SK-N-SH (cell line): ENCODE measurements around the gene NDUFC2. TPM values are rescaled to one million over a fixed set of nuclear protein-coding genes. Genes with fewer than 3 reads are reported as not detected.

Source experiments
- CTCF ChIA-PET: fragments of 300-600, 350-600 bp; formaldehyde crosslinking; extraction: SDS; loops from one replicate; lab custom pipeline; 2021; lab: Yijun Ruan, JAX
- POLR2A ChIA-PET: fragments of 350-600 bp; sonication (Branson Sonifier 250); formaldehyde crosslinking; extraction: SDS; loops from one replicate; lab custom pipeline; 2020; ENCODE audit warnings: antibody characterized with exemption, inconsistent platforms; lab: Yijun Ruan, JAX
- DNase-seq: peaks from one replicate; pipeline ENCODE4 v3.0.0; 2012
- H2AFZ ChIP-seq: fragments of 200-600 bp; sonication (generic); 2 replicates; pipeline ENCODE4 v1.8.1; 2016; ENCODE audit warnings: antibody characterized with exemption, mild to moderate bottlenecking, low read depth
- H3F3A ChIP-seq: fragments of 200-600 bp; sonication (generic); replicated peaks from 2 replicates; pipeline ENCODE3; 2016; ENCODE audit warnings: antibody characterized with exemption, mild to moderate bottlenecking; ENCODE audit not compliant: insufficient read depth
- H3K27ac ChIP-seq, 2 experiments: fragments of 200-500 bp in 1 of 2; fragments of 200-600 bp in 1 of 2; sonication (Bioruptor generic) in 1 of 2; sonication (generic), shearing (Covaris generic) in 1 of 2; 2 replicates each; pipeline versions ENCODE4 v1.5.1 to v1.6.1; 2014 to 2016; ENCODE audit warnings: low read depth in 2 of 2, inconsistent platforms in 1 of 2, low read length in 1 of 2, mild to moderate bottlenecking in 1 of 2, mixed read lengths in 1 of 2
- H3K27me3 ChIP-seq: fragments of 200-600 bp; sonication (generic), shearing (Covaris generic); 2 replicates; pipeline ENCODE4 v1.6.1; 2016; ENCODE audit warnings: mixed run types; ENCODE audit not compliant: insufficient read depth
- H3K36me3 ChIP-seq, 2 experiments: fragments of 200-500 bp in 1 of 2; fragments of 200-600 bp in 1 of 2; sonication (Bioruptor generic) in 1 of 2; sonication (generic) in 1 of 2; replicated peaks in 1 of 2; 2 replicates each; pipeline versions ENCODE3 to v1.5.1; 2014 to 2016; ENCODE audit warnings: low read length in 1 of 2, mild to moderate bottlenecking in 1 of 2; ENCODE audit not compliant: insufficient read depth in 2 of 2, control insufficient read depth in 1 of 2
- H3K4me1 ChIP-seq, 2 experiments: fragments of 200-500 bp in 1 of 2; fragments of 200-600 bp in 1 of 2; sonication (Bioruptor generic) in 1 of 2; sonication (generic), shearing (Covaris generic) in 1 of 2; 2 replicates each; pipeline versions ENCODE4 v1.5.1 to v1.6.1; 2014 to 2016; ENCODE audit warnings: low read depth in 1 of 2, low read length in 1 of 2, mixed run types in 1 of 2; ENCODE audit not compliant: insufficient read depth in 2 of 2, control insufficient read depth in 1 of 2
- H3K4me2 ChIP-seq: fragments of 200-600 bp; sonication (generic), shearing (Covaris generic); 2 replicates; pipeline ENCODE4 v1.6.1; 2017; ENCODE audit warnings: mixed run types
- H3K4me3 ChIP-seq, 2 experiments: fragments of 200-500 bp in 1 of 2; fragments of 200-600 bp in 1 of 2; sonication (Bioruptor generic) in 1 of 2; sonication (generic), shearing (Covaris generic) in 1 of 2; 2 replicates each; pipeline versions ENCODE4 v1.5.1 to v1.8.1; 2014 to 2016; ENCODE audit warnings: low read depth in 2 of 2, inconsistent platforms in 1 of 2, low read length in 1 of 2, mild to moderate bottlenecking in 1 of 2, mixed read lengths in 1 of 2, moderate library complexity in 1 of 2
- H3K79me2 ChIP-seq: fragments of 200-600 bp; sonication (generic); 2 replicates; pipeline ENCODE4 v1.8.1; 2017; ENCODE audit warnings: mild to moderate bottlenecking; ENCODE audit not compliant: insufficient read depth
- H3K9ac ChIP-seq: fragments of 200-600 bp; sonication (generic); 2 replicates; pipeline ENCODE4 v1.6.1; 2017; ENCODE audit warnings: mixed run types
- H3K9me2 ChIP-seq: fragments of 200-600 bp; sonication (generic); 2 replicates; pipeline ENCODE4 v1.6.1; 2017; ENCODE audit warnings: mixed run types
- H3K9me3 ChIP-seq: fragments of 200-600 bp; sonication (generic); 2 replicates; pipeline ENCODE4 v1.6.1; 2017; ENCODE audit warnings: mixed run types, mild to moderate bottlenecking, moderate library complexity
- H4K20me1 ChIP-seq: fragments of 200-600 bp; sonication (generic); 2 replicates; pipeline ENCODE4 v1.6.1; 2017; ENCODE audit warnings: mild to moderate bottlenecking, mixed run types; ENCODE audit not compliant: insufficient read depth
- CHD2 ChIP-seq: fragments of 150-350 bp; IDR thresholded peaks from 2 replicates; pipeline ENCODE4 v1.6.1; 2018; ENCODE audit warnings: low read length; ENCODE audit not compliant: partially characterized antibody
- ELF1 ChIP-seq: IDR thresholded peaks from 2 replicates; pipeline ENCODE4 v1.4.0; 2012
- EP300 ChIP-seq, 2 experiments: IDR thresholded peaks; 2 replicates each; pipeline versions ENCODE4 v1.4.0 to v1.6.1; 2012; ENCODE audit warnings: borderline replicate concordance in 1 of 2, low read depth in 1 of 2, low read length in 1 of 2
- EZH2phosphoT487 ChIP-seq: fragments of 200-600 bp; sonication (generic); IDR thresholded peaks from 2 replicates; pipeline ENCODE4 v1.6.1; 2017; ENCODE audit warnings: low read depth, mixed run types, mild to moderate bottlenecking, antibody characterized with exemption, moderate library complexity, borderline replicate concordance
- FOSL2 ChIP-seq: IDR thresholded peaks from 2 replicates; pipeline ENCODE4 v1.4.0; 2012; ENCODE audit warnings: low read depth, mild to moderate bottlenecking, moderate library complexity, borderline replicate concordance
- FOXJ3 ChIP-seq: sonication (generic); formaldehyde crosslinking; IDR thresholded peaks from 2 replicates; pipeline ENCODE4 v1.5.1; 2020; ENCODE audit warnings: mild to moderate bottlenecking, missing genetic modification reagents
- FOXM1 ChIP-seq: IDR thresholded peaks from 2 replicates; pipeline ENCODE4 v1.4.0; 2012; ENCODE audit warnings: low read depth, mild to moderate bottlenecking
- GABPA ChIP-seq: IDR thresholded peaks from 2 replicates; pipeline ENCODE4 v1.4.0; 2012; ENCODE audit warnings: low read depth, mild to moderate bottlenecking
- GATA2 ChIP-seq: sonication (generic); formaldehyde crosslinking; IDR thresholded peaks from 2 replicates; pipeline ENCODE4 v1.5.0; 2020; ENCODE audit warnings: mild to moderate bottlenecking, missing genetic modification reagents
- JUND ChIP-seq: IDR thresholded peaks from 2 replicates; pipeline ENCODE4 v1.4.0; 2012
- MAX ChIP-seq: IDR thresholded peaks from 2 replicates; pipeline ENCODE4 v1.4.0; 2012; ENCODE audit warnings: low read depth
- MEF2A ChIP-seq: IDR thresholded peaks from 2 replicates; pipeline ENCODE4 v1.4.0; 2012; ENCODE audit warnings: low read depth, borderline replicate concordance
- MXI1 ChIP-seq: IDR thresholded peaks from 2 replicates; pipeline ENCODE4 v1.6.1; 2012; ENCODE audit warnings: mild to moderate bottlenecking, low read depth, low read length, improper control_type of control experiment
- NFIC ChIP-seq: IDR thresholded peaks from 2 replicates; pipeline ENCODE4 v1.4.0; 2012; ENCODE audit warnings: borderline replicate concordance
- NRF1 ChIP-seq: IDR thresholded peaks from 2 replicates; pipeline ENCODE4 v1.6.1; 2012; ENCODE audit warnings: low read depth, mild to moderate bottlenecking, low read length
- POLR2AphosphoS5 ChIP-seq: IDR thresholded peaks from 2 replicates; pipeline ENCODE4 v1.6.1; 2012; ENCODE audit warnings: low read depth, low read length
- RAD21 ChIP-seq: IDR thresholded peaks from 2 replicates; pipeline ENCODE4 v1.6.1; 2012; ENCODE audit warnings: mild to moderate bottlenecking, low read length
- RFX5 ChIP-seq: IDR thresholded peaks from 2 replicates; pipeline ENCODE4 v1.6.1; 2012; ENCODE audit warnings: mild to moderate bottlenecking, improper control_type of control experiment, low read length
- RXRA ChIP-seq: IDR thresholded peaks from 2 replicates; pipeline ENCODE4 v1.4.0; 2012; ENCODE audit warnings: low read depth, mild to moderate bottlenecking, borderline replicate concordance
- SIN3A ChIP-seq: IDR thresholded peaks from 2 replicates; pipeline ENCODE4 v1.6.1; 2012; ENCODE audit warnings: low read depth, mild to moderate bottlenecking, low read length, moderate library complexity, borderline replicate concordance
- SMC3 ChIP-seq: IDR thresholded peaks from 2 replicates; pipeline ENCODE4 v1.6.1; 2012; ENCODE audit warnings: low read depth, low read length, improper control_type of control experiment
- TAF1 ChIP-seq: IDR thresholded peaks from 2 replicates; pipeline ENCODE4 v1.6.1; 2012; ENCODE audit warnings: low read depth, mild to moderate bottlenecking, low read length, moderate library complexity, borderline replicate concordance
- TCF12 ChIP-seq: IDR thresholded peaks from 2 replicates; pipeline ENCODE4 v1.4.0; 2012
- TEAD4 ChIP-seq: IDR thresholded peaks from 2 replicates; pipeline ENCODE4 v1.4.0; 2012; ENCODE audit warnings: mild to moderate bottlenecking, borderline replicate concordance; ENCODE audit not compliant: insufficient read depth
- ZBTB33 ChIP-seq: IDR thresholded peaks from 2 replicates; pipeline ENCODE4 v1.4.0; 2012; ENCODE audit warnings: low read depth, borderline replicate concordance
- WGBS: methylation state at CpG from one replicate; pipeline ENCODE4 v1.1.6; 2017; ENCODE audit warnings: low lambda C conversion rate; 5-methylcytosine and 5-hydroxymethylcytosine counted together
- polyA plus RNA-seq, 3 experiments: library from polyadenylated mRNA; depleted of rRNA; stranded (reverse); fragments of >200 nt; gene quantifications; 2 replicates each; pipeline ENCODE4 v1.2.3, GENCODE V29; 2012
- TF ChIP-seq, protein P1 (sequence below): fragments of 200-600 bp; sonication (generic); IDR thresholded peaks from 2 replicates; pipeline ENCODE4 v1.6.1; 2017; ENCODE audit warnings: antibody characterized with exemption, mild to moderate bottlenecking, moderate library complexity
- TF ChIP-seq, protein P2 (sequence below): IDR thresholded peaks from 2 replicates; pipeline ENCODE4 v1.4.0; 2012; ENCODE audit warnings: low read depth, borderline replicate concordance

Gene NDUFC2
- polyA plus RNA-seq, 1 of the 3 experiments (the other 2 are of a cell fraction) = 235 TPM

DNA sequence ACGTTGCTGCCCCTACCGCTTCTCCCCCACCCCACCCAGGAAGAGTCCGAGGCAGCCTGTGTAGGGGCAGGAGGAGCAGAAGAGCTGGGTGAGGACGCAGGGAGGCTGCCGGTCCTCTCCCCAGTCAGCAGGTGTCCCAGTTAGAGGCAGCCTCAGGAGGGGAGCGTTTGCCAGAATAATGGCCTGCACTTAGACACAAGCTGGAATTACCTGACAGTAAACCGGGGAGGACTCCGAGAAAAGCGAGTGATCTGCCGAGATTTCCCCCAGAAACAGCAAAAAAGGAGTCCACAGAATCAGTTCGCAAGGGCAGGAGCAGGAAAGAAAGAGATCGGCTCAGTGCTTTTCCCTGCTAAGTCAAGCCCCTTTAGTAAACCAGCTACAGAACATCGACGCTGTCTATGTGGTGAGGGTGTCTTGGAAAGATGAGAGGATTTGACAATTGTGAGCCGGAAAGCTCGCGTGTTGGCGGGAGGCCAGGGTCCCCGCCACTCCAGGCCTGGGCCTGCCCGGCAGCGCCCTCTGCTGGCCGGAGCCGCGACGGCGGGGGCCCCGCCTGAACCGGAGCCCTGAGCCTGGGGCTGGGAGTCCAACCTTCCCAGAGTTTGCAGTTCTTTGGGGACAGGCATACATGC lies 33.7 kb downstream of the NDUFC2 start:
- peaks cover 7% of the 10 kb centered on the region; the same call in 1 of the 2 replicates for H3K79me2 ChIP-seq
- peak; percentile 94 for DNase-seq
- H3K27me3 ChIP-seq = no peaks in the 10 kb centered on the region
- H3F3A ChIP-seq = peaks cover 7% of the 10 kb centered on the region
- peak overlapping the region; percentile 48 to 89; a peak in 3 of 4 replicates for H3K27ac ChIP-seq
- H3K36me3 ChIP-seq = no peaks in the 10 kb centered on the region
- ChIA-PET CTCF (interaction anchor here (0.6 to 3.3 kb wide), 46 partner anchors 9 to 529 kb away, joined by 3 to 30 read pairs (median 4); partner anchors contain the start of genes INTS4 and NARS2), POLR2A (interaction anchor here (1.3 to 1.8 kb wide), 3 partner anchors 15 to 51 kb away, joined by 5 to 10 read pairs (median 7); partner anchors contain the start of genes INTS4 and NDUFC2)
- H3K9me2 ChIP-seq = no peaks in the 10 kb centered on the region
- no peaks in the 10 kb centered on the region for H4K20me1 ChIP-seq
- no peaks in the 10 kb centered on the region for H3K9me3 ChIP-seq
- peak overlapping the region; percentile 42 to 64 for H3K4me3 ChIP-seq
- WGBS = 12% methylated on average over 14 of the region's 28 CpGs
- peak overlapping the region; percentile 82 for H3K4me2 ChIP-seq
- H3K4me1 ChIP-seq = peaks cover 11 to 13% of the 10 kb centered on the region in 2 experiments; a peak in 2 of 4 replicates
- peak overlapping the region; percentile 99 for H2AFZ ChIP-seq
- H3K9ac ChIP-seq = peak overlapping the region; percentile 33
- TF ChIP-seq RFX5 (no peak), NRF1 (no peak), TEAD4 (no peak), MAX (peak; percentile 78), TAF1 (peak; percentile 45), GATA2 (CRISPR knock-in tag) (peak; percentile 34), RXRA (peak; percentile 14; the same call in 1 of the 2 replicates), ZBTB33 (no peak), RAD21 (peak; percentile 97), GABPA (0 out of 2 replicates have a peak, but pooled peaks have one; percentile 21), FOXJ3 (no peak), EP300 (IDR thresholded peaks at IDR 0.05; ENCODE audit: borderline replicate concordance in 1 of 2, low read depth in 1 of 2, low read length in 1 of 2) (no peak), TCF12 (no peak), MEF2A (no peak), NFIC (peak; percentile 98), JUND (no peak), SMC3 (peak; percentile 89), FOSL2 (no peak), POLR2AphosphoS5 (peak; percentile 59; the same call in 1 of the 2 replicates), CHD2 (no peak), MXI1 (peak; percentile 67), FOXM1 (peak; percentile 48; the same call in 1 of the 2 replicates), SIN3A (no peak), EZH2phosphoT487 (no peak), ELF1 (no peak)
- TF ChIP-seq, protein P1, sequence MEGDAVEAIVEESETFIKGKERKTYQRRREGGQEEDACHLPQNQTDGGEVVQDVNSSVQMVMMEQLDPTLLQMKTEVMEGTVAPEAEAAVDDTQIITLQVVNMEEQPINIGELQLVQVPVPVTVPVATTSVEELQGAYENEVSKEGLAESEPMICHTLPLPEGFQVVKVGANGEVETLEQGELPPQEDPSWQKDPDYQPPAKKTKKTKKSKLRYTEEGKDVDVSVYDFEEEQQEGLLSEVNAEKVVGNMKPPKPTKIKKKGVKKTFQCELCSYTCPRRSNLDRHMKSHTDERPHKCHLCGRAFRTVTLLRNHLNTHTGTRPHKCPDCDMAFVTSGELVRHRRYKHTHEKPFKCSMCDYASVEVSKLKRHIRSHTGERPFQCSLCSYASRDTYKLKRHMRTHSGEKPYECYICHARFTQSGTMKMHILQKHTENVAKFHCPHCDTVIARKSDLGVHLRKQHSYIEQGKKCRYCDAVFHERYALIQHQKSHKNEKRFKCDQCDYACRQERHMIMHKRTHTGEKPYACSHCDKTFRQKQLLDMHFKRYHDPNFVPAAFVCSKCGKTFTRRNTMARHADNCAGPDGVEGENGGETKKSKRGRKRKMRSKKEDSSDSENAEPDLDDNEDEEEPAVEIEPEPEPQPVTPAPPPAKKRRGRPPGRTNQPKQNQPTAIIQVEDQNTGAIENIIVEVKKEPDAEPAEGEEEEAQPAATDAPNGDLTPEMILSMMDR = peak; percentile 98
- TF ChIP-seq, protein P2, sequence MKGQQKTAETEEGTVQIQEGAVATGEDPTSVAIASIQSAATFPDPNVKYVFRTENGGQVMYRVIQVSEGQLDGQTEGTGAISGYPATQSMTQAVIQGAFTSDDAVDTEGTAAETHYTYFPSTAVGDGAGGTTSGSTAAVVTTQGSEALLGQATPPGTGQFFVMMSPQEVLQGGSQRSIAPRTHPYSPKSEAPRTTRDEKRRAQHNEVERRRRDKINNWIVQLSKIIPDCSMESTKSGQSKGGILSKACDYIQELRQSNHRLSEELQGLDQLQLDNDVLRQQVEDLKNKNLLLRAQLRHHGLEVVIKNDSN = no peak
